Erythroblast (primary cell): ENCODE measurements around the gene FOLR2.

ENCODE experiments used
- GATA1 ChIP-seq: IDR thresholded peaks from 2 replicates; pipeline ENCODE4 v1.6.1; 2011; ENCODE audit warnings: low read depth, mild to moderate bottlenecking, control low read depth, low read length, moderate library complexity
- POLR2A ChIP-seq: IDR thresholded peaks from 2 replicates; pipeline ENCODE4 v1.6.1; 2011; ENCODE audit warnings: mild to moderate bottlenecking, low read length

GRCh38 chr11:72221386-72222075 is 4.9 kb downstream of the FOLR2 start:
- TF ChIP-seq POLR2A (no peak), GATA1 (no peak)
